Astrocyte of the cerebellum (primary cell): Measurements from ENCODE around the gene TRIP12.

Experiments
- DNase-seq: peaks from one replicate; pipeline ENCODE4 v3.0.0-alpha.2; 2011; ENCODE audit warnings: low read depth
- H3K4me3 ChIP-seq: 2 replicates; pipeline ENCODE4 v1.5.1; 2011; ENCODE audit warnings: mild to moderate bottlenecking, low read depth, low read length, moderate library complexity
- CTCF ChIP-seq: IDR thresholded peaks from 2 replicates; pipeline ENCODE4 v1.5.1; 2012; ENCODE audit warnings: low read length, low read depth, moderate library complexity, mild to moderate bottlenecking; ENCODE audit errors: missing control alignments
- in situ Hi-C: cut with HindIII; loops from 2 replicates; pipeline ENCODE4 v1.10.0; 2017; ENCODE audit warnings: low sequenced_read_pairs

The TRIP12 gene

GRCh38 chr2:229921101-229921891 lies 513 bp downstream of the TRIP12 start:
- in situ Hi-C loops, result no loop called here
- no peak for DNase-seq
- H3K4me3 ChIP-seq, result peak overlapping the region; percentile 94
- TF ChIP-seq CTCF, result no peak

GRCh38 chr2:229920011-229920641 lies 1.7 kb downstream of the TRIP12 start:
- no peak for TF ChIP-seq CTCF

GRCh38 chr2:229917793-229918192 lies 4.0 kb downstream of the TRIP12 start:
- no peak for TF ChIP-seq CTCF
- no peak for DNase-seq
- no peak overlapping the region for H3K4me3 ChIP-seq
- in situ Hi-C loops, result no loop called here

More at GRCh38 chr2:229920011-229920641, 1.7 kb downstream of the TRIP12 start:
- DNase-seq, result no peak
- peak overlapping the region; percentile 94 for H3K4me3 ChIP-seq
- in situ Hi-C loops, result no loop called here

GRCh38 chr2:229914171-229914570 lies 7.6 kb downstream of the TRIP12 start:
- in situ Hi-C loops, result no loop called here
- no peak for DNase-seq
- TF ChIP-seq CTCF, result no peak
- H3K4me3 ChIP-seq, result no peak overlapping the region

GRCh38 chr2:229910832-229911412 lies 10.9 kb downstream of the TRIP12 start:
- peak; percentile 40 for TF ChIP-seq CTCF
- no peak overlapping the region for H3K4me3 ChIP-seq
- in situ Hi-C loops, result no loop called here
- no peak for DNase-seq

- H3K4me3 ChIP-seq, result no peak overlapping the region
- no peak for TF ChIP-seq CTCF
- in situ Hi-C loops, result no loop called here
- DNase-seq, result no peak
Observed at GRCh38 chr2:229910147-229910831, 11.5 kb downstream of the TRIP12 start.
